IMR-90 (cell line): Measurements from ENCODE around the gene LRCOL1. TPM values are rescaled to one million over a fixed set of nuclear protein-coding genes. Genes with fewer than 3 reads are reported as not detected.
A peak's percentile ranks its signal among the peaks of the same experiment; 100 is the strongest.

Experiments
- ATAC-seq: fragments of 200-7000 bp; cut with Tn5 transposase; 2 replicates; pipeline ENCODE4 v1.9.1; 2020; ENCODE audit warnings: low read depth, mild to moderate bottlenecking, moderate library complexity
- BruUV-seq: library from RNA; stranded (reverse); fragments of 400-500 nt; replicated peaks from 2 replicates; lab custom pipeline; 2021; lab: Mats Ljungman, UMichigan
- CTCF ChIA-PET: fragments of 300-600 bp; formaldehyde crosslinking; extraction: SDS; loops from one replicate; lab custom pipeline; 2021; ENCODE audit warnings: antibody characterized with exemption; lab: Yijun Ruan, JAX
- POLR2A ChIA-PET: fragments of 300-600 bp; sonication (Branson Sonifier 250); formaldehyde crosslinking; loops from one replicate; lab custom pipeline; 2022; ENCODE audit warnings: antibody characterized with exemption; ENCODE audit not compliant: unreplicated experiment; lab: Charles Lee
- DNase-seq: peaks from one replicate; pipeline ENCODE4 v3.0.0; 2013
- H2AFZ ChIP-seq: replicated peaks from 2 replicates; pipeline ENCODE3; 2013; ENCODE audit warnings: low read length, mild to moderate bottlenecking; ENCODE audit not compliant: poor library complexity
- H2AK5ac ChIP-seq: 2 replicates; pipeline ENCODE4 v1.6.1; 2013; ENCODE audit warnings: low read depth, low read length, inconsistent platforms
- H2AK9ac ChIP-seq: replicated peaks from 2 replicates; pipeline ENCODE3; 2013; ENCODE audit warnings: mild to moderate bottlenecking, low read depth, low read length, moderate library complexity; ENCODE audit not compliant: poor library complexity
- H2BK120ac ChIP-seq: 2 replicates; pipeline ENCODE4 v1.6.1; 2013; ENCODE audit warnings: low read depth, low read length, inconsistent platforms
- H2BK15ac ChIP-seq: 3 replicates; pipeline ENCODE4 v1.6.1; 2013; ENCODE audit warnings: low read depth, low read length, inconsistent platforms
- H2BK20ac ChIP-seq: 2 replicates; pipeline ENCODE4 v1.6.1; 2013; ENCODE audit warnings: low read depth, mild to moderate bottlenecking, inconsistent platforms, low read length, moderate library complexity
- H2BK5ac ChIP-seq: 2 replicates; pipeline ENCODE4 v1.6.1; 2013; ENCODE audit warnings: mild to moderate bottlenecking, low read depth, low read length, inconsistent platforms; ENCODE audit not compliant: poor library complexity, severe bottlenecking
- H3K14ac ChIP-seq: replicated peaks from 2 replicates; pipeline ENCODE4 v1.6.1; 2013; ENCODE audit warnings: low read depth, low read length, inconsistent platforms
- H3K18ac ChIP-seq: 2 replicates; pipeline ENCODE4 v1.6.1; 2013; ENCODE audit warnings: low read depth, low read length, control low read depth
- H3K23ac ChIP-seq: 2 replicates; pipeline ENCODE4 v1.6.1; 2013; ENCODE audit warnings: low read depth, low read length, inconsistent platforms
- H3K27ac ChIP-seq: 2 replicates; pipeline ENCODE4 v1.5.1; 2013; ENCODE audit warnings: mild to moderate bottlenecking, control low read depth, low read length; ENCODE audit not compliant: insufficient read depth
- H3K27me3 ChIP-seq: 2 replicates; pipeline ENCODE4 v1.6.1; 2013; ENCODE audit warnings: low read length; ENCODE audit not compliant: control insufficient read depth, insufficient read depth
- H3K36me3 ChIP-seq: 2 replicates; pipeline ENCODE4 v1.6.1; 2013; ENCODE audit warnings: low read length, mixed read lengths; ENCODE audit not compliant: control insufficient read depth, insufficient read depth
- H3K4ac ChIP-seq: 2 replicates; pipeline ENCODE4 v1.6.1; 2013; ENCODE audit warnings: low read depth, low read length, inconsistent platforms
- H3K4me1 ChIP-seq: 2 replicates; pipeline ENCODE4 v1.6.1; 2013; ENCODE audit warnings: low read length, mixed read lengths; ENCODE audit not compliant: control insufficient read depth, insufficient read depth
- H3K4me2 ChIP-seq: 2 replicates; pipeline ENCODE4 v1.6.1; 2013; ENCODE audit warnings: low read depth, mild to moderate bottlenecking, control low read depth, low read length, moderate library complexity
- H3K4me3 ChIP-seq: 2 replicates; pipeline ENCODE4 v1.5.1; 2013; ENCODE audit warnings: low read depth, mild to moderate bottlenecking, control low read depth, low read length, moderate library complexity; ENCODE audit not compliant: insufficient read depth
- H3K56ac ChIP-seq: 2 replicates; pipeline ENCODE4 v1.6.1; 2013; ENCODE audit warnings: low read length, inconsistent platforms; ENCODE audit not compliant: insufficient read depth; ENCODE audit errors: extremely low read depth
- H3K79me1 ChIP-seq, 2 experiments: 2 replicates each; pipeline ENCODE4 v1.6.1; 2013; ENCODE audit warnings: low read length in 2 of 2, inconsistent platforms in 1 of 2, low read depth in 1 of 2
- H3K9ac ChIP-seq: 2 replicates; pipeline ENCODE4 v1.6.1; 2013; ENCODE audit warnings: low read depth, low read length, control low read depth
- H3K9me1 ChIP-seq: 2 replicates; pipeline ENCODE4 v1.6.1; 2013; ENCODE audit warnings: low read length, inconsistent platforms; ENCODE audit not compliant: insufficient read depth
- H3K9me3 ChIP-seq: 2 replicates; pipeline ENCODE4 v1.6.1; 2013; ENCODE audit warnings: low read length; ENCODE audit not compliant: control insufficient read depth, insufficient read depth
- H4K20me1 ChIP-seq: 2 replicates; pipeline ENCODE4 v1.6.1; 2013; ENCODE audit warnings: low read length, inconsistent platforms; ENCODE audit not compliant: insufficient read depth
- H4K5ac ChIP-seq: 2 replicates; pipeline ENCODE4 v1.6.1; 2013; ENCODE audit warnings: mild to moderate bottlenecking, low read depth, low read length, control low read depth
- H4K8ac ChIP-seq, 2 experiments: 2 replicates each; pipeline ENCODE4 v1.6.1; 2013; ENCODE audit warnings: low read depth in 2 of 2, low read length in 2 of 2, control low read depth in 1 of 2, inconsistent platforms in 1 of 2
- H4K91ac ChIP-seq: 2 replicates; pipeline ENCODE4 v1.6.1; 2013; ENCODE audit warnings: low read depth, low read length, inconsistent platforms; ENCODE audit not compliant: insufficient read depth
- CEBPB ChIP-seq: IDR thresholded peaks from 2 replicates; pipeline ENCODE4 v1.6.1; 2012; ENCODE audit warnings: low read depth, low read length, improper control_type of control experiment
- RFX5 ChIP-seq: IDR thresholded peaks from 2 replicates; pipeline ENCODE4 v1.8.0; 2012; ENCODE audit warnings: low read depth, mild to moderate bottlenecking, low read length, moderate library complexity
- WGBS, 2 experiments: methylation state at CpG; one replicate each; pipeline versions ENCODE4 v1.1.5 to v1.1.7; 2013; ENCODE audit warnings: missing lambda C conversion rate in 2 of 2; ENCODE audit not compliant: insufficient read length in 1 of 2; ENCODE audit errors: extremely low coverage in 2 of 2; 5-methylcytosine and 5-hydroxymethylcytosine counted together
- dilution Hi-C: fragments of 300-500 bp; cut with HindIII; formaldehyde crosslinking; loops from one replicate; pipeline ENCODE4 v1.14.3; 2018; ENCODE audit warnings: low sequenced_read_pairs; ENCODE audit not compliant: unreplicated experiment
- in situ Hi-C: fragments of 300-500 bp; cut with MboI; formaldehyde crosslinking; loops from 3 replicates; pipeline ENCODE4 v1.14.3; 2019; ENCODE audit warnings: low sequenced_read_pairs, inconsistent platforms, mixed read lengths
- intact Hi-C: fragments of 100-400 bp; cut with micrococcal nuclease; formaldehyde crosslinking; loops from 2 replicates; pipeline ENCODE4 v1.10.0; 2022
- polyA plus RNA-seq, 3 experiments: library from polyadenylated mRNA; depleted of rRNA; stranded (reverse); fragments of >200 nt; gene quantifications; 2 replicates each; pipeline ENCODE4 v1.2.3, GENCODE V29; 2012; ENCODE audit warnings: low replicate concordance in 1 of 3
- total RNA-seq: library from RNA; depleted of rRNA; stranded (reverse); fragments of >200 nt; gene quantifications from 2 replicates; pipeline ENCODE4 v1.2.3, GENCODE V29; 2012

The LRCOL1 gene
- total and polyA plus RNA-seq, 2 of the 4 experiments (the other 2 are of a cell fraction): 1.0 TPM; not detected in 1

GRCh38 chr12:132588821-132589669 is 21.3 kb downstream of the LRCOL1 start:
- H2AFZ ChIP-seq: no peak overlapping the region
- H3K79me1 ChIP-seq: no peaks in the 10 kb centered on the region
- H3K14ac ChIP-seq: no peak overlapping the region
- H3K4me1 ChIP-seq: no peaks in the 10 kb centered on the region
- H3K4me3 ChIP-seq: no peak overlapping the region
- no peak overlapping the region for H4K8ac ChIP-seq
- no peak overlapping the region for H2BK20ac ChIP-seq
- H3K27me3 ChIP-seq: peaks cover 6% of the 10 kb centered on the region; the same call in 1 of the 2 replicates
- no peak overlapping the region for H3K4ac ChIP-seq
- peak; percentile 38; the same call in 1 of the 2 replicates for TF ChIP-seq CEBPB
- TF ChIP-seq RFX5: no peak
- intact Hi-C loops (no loop called here), dilution Hi-C loops (no loop called here), in situ Hi-C loops (no loop called here)
- no peak overlapping the region for H3K23ac ChIP-seq
- H3K36me3 ChIP-seq: peaks cover 4% of the 10 kb centered on the region; the same call in 1 of the 2 replicates
- ATAC-seq (no peak), DNase-seq (peak; percentile 8)
- H3K18ac ChIP-seq: no peak overlapping the region
- BruUV-seq: no TSS peak
- no peaks in the 10 kb centered on the region for H3K9me1 ChIP-seq
- H2AK9ac ChIP-seq: peak overlapping the region; percentile 61
- CTCF ChIA-PET: no interaction called here
- no peak overlapping the region for H3K27ac ChIP-seq
- H3K4me2 ChIP-seq: no peak overlapping the region
- POLR2A ChIA-PET: no interaction called here
- no peak overlapping the region for H3K9ac ChIP-seq
- H2AK5ac ChIP-seq: no peak overlapping the region
- no peak overlapping the region for H2BK5ac ChIP-seq
- no peak overlapping the region for H2BK15ac ChIP-seq
- no peak overlapping the region for H4K91ac ChIP-seq
- H3K56ac ChIP-seq: no peak overlapping the region
- no peak overlapping the region for H4K5ac ChIP-seq
- H2BK120ac ChIP-seq: no peak overlapping the region
- H4K20me1 ChIP-seq: no peaks in the 10 kb centered on the region
- H3K9me3 ChIP-seq: peaks cover 5% of the 10 kb centered on the region; the same call in 1 of the 2 replicates
- WGBS, 2 experiments: 87% methylated on average over 13 of the region's 19 CpGs; no CpG with 5 or more reads in 1 of the 2 experiments
